HG02571 (cell line): ENCODE data around the gene NOTCH1.
"Not testable (repeated sequence)": the region's sequence is repeated elsewhere in the genome, so short reads cannot be mapped to it uniquely, and the experiment has no call there.

Source experiments
- ATAC-seq: cut with Tn5 transposase; IDR thresholded peaks from one replicate; pipeline ENCODE4 v1.9.1; 2021; ENCODE audit warnings: mild to moderate bottlenecking, moderate library complexity; ENCODE audit not compliant: unreplicated experiment

Gene NOTCH1

DNA sequence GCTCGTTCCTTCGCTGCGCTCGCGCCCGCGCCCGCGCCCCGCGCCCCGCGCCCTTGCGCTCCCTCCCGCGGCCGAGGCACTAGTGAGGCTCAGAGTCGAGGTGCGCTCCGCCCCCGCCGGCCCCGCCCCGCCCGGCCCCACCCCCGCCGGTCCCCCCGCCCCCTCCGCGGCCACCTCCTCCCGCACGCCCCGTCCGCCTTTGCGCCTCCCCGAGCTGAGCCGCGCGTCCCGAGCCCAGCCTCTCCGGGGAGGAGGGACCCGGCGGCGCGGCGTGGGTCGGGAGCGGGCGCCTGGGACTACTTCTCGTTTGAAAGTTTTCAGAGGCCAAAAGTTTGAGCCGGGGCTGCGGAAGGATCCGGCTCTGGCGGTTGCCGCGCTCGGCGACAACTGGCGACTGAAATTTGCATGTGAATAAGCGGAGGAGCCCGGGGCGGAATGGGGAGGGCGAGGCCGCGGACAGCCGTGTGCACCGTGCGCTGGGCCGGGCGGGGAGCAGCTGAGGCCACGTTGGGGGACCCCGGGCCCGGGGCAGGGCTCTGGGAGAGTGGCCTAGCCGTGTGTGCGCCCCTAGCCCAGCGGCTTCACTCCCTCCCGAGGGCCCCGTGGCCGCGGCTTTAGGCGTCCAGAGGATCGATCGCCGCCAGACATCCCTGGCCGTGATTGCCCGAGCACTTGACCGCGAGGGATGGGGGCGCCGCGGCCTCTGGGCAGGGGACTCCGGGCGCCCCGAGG, at the start of gene NOTCH1:
TSS of gene NOTCH1 (minus strand) at position 84 of the 732 bp plus-strand sequence. CDS start 262 bp downstream, outside the sequence.
- peak; percentile 56 for ATAC-seq

DNA sequence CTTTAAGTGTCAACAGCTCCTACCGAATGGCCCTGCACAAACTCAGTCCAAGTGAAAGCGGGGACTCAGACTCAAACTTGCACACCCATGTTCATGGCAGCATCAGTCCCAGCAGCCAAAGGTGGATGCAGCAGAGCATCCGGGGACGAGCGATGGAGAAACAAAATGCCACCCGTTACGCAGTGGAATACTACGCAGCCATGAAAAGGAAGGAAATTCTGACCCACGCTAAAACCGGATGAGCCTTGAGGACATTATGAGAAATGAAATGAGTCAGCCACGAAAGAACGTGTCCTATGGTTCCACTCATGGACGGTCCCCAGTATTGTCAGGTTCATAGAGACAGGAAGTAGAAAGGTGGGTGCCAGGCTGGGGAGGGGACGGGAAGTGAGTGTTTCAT, 48.6 kb upstream of the NOTCH1 start:
- no peak for ATAC-seq

DNA sequence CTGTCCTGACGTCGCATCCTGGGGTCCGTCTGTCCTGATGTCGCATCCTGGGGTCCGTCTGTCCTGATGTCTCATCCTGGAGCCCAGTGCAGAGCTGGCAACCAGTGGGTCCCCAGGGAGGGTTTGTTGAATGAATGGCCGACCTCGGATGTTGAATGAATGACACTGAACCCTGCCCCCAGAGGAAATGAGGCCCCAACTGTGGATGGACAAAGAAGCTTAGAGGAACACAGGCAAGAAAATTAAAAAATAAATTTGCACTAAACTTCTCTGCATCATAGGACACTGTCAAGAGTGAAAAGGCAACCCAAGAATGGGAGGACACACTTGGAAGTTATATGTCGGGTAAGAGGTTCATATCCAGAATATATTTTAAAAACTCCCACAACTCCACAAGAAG, 47.7 kb upstream of the NOTCH1 start:
- no peak for ATAC-seq

DNA sequence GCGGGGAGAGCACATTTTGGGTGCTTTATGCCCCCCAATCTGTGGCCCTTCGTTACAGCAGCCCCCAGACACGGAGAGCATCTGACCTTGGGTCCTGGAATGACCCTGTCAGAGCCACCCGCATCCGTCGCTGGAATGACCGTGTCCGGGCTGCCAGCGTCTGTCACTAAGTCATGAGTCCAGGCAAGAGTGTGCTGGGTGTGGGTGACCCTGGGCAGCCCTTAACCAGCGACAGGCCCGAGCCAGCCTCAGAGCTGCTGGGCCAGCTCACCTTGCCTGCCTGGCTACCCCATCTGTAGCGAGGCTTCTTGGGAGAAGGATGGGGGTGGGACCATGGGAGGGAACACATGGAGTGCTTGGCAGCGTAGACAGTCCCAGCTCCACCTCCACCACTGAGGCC, 46.8 kb upstream of the NOTCH1 start:
- ATAC-seq = no peak

DNA sequence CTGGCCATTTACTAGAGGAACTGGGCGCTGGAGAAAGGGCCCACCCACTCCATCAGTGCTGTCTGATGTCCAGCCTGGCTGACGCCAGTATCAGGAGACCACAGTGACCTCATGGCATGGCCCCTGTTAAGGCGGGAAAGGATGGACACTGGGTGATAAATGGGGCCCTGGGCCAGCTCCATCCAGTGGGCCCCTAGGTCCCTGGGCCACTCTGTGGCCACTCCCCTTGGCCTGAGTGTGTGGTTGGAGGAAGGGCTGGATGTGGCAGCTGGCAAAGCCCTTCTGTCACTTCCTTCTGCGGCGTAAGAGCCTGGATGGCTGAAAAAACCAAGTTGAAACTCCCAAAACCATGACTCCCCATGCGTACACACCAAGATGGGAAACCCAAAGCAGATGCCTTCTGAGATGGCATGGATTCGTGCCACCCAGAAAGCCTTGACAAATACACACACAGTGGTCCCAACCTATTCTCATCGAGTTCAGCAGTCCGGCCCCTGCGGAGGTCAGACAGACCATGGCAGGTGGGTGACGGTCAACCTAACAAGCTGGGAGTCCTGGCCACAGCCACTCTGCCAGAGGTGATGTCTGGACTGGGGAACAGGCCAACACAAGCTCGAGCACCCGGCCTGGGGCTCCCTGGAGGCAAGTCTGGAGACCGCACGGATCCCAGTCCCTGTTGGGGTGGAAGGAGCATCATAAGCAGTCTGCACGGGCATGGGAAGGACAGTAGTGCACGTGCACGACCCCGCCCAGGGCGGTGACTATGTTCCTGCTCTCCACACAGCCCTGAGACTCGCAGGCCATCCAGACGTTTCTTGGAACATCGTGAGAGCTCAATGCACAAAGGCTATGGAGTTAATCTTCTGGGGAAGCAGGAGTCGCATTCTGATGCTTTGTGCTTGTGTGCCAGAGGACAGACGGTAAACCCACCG, 45.2 kb upstream of the NOTCH1 start:
- ATAC-seq = no peak

DNA sequence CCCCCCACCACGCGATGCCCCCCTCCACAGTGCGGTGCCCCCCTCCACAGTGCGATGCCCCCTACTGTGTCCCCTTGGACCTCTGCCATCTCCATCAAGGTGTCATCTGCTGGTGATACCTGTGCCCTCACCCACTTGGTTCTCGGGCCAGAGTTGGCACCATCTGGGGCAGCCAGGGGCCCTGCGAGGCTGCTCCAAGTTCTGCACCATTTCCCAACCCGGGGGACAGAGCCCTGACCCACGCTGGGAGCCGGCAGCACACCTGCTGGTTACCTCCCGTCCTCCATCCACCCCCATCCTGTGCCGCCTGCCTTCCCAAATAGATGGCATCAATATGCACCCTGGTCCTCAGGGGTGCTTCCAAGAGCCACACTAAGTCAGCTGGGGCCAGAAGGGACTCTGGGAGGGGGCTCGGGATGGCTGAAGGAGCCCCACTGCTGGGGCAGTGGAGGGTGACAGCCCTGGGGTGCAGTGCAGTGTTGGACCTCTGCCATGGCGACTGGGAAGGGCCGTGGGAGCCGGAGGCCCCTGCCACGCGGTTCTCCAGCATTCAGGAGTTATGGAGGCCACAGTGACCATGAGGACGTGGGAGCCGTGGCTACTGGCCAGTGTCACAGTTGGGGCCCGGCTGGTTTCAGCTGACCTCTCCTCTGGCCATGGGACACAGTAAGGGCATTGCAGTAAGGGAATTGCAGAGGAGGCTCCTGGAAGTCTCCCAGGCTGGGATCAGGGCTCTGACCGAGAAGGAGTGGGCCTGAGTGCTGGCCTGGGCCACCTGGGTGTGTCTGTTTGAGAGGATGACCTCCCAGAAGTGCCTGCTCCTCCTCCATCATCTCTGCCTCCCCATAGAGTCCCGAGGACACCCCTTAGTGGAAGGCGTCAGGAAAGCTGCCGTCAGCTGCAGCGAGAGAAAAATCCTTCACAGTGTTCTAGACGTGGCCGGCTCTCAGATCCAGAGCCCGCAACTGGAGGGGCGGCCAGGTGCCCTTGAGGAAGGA, 44.2 kb upstream of the NOTCH1 start:
- ATAC-seq = no peak

DNA sequence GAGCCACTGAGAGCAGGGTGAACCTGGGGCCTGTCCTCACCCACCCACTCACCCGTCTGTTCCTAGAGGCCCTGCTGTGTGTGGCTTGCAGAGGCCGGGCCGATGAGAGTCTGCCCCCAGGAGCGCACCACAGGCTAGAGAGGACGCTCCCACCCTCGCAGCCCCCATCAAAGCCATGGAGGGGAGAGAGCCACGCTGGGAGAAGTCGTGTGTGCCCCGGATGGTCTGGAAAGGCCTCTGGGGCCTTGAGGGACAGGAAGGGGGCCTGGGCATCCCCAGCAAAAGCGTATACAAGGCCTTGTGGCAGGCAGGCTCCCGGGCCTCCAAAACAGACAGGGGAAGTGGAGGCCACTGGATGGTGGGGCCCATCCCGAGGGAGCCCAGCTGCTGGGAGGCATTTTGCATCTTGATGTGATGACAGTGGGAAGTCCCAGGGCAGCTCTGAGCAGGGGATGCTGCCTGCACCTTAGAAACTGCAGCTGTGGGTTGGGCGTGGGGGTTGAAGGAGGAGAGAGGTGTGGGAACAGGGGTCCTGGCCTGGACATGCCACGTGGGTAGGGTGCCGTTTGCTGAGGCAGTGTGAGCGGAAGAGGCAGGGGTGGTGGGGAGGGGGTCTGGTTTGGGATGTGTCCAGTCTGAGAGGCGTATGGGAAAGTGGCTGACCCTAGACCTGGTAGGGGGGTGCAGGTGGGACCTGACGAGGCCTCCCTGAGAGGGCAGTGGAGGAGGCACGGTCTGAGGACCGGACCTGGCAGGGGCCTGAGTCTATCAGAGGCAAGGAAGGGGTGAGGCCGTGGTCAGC, 43.0 kb upstream of the NOTCH1 start:
- ATAC-seq = no peak

DNA sequence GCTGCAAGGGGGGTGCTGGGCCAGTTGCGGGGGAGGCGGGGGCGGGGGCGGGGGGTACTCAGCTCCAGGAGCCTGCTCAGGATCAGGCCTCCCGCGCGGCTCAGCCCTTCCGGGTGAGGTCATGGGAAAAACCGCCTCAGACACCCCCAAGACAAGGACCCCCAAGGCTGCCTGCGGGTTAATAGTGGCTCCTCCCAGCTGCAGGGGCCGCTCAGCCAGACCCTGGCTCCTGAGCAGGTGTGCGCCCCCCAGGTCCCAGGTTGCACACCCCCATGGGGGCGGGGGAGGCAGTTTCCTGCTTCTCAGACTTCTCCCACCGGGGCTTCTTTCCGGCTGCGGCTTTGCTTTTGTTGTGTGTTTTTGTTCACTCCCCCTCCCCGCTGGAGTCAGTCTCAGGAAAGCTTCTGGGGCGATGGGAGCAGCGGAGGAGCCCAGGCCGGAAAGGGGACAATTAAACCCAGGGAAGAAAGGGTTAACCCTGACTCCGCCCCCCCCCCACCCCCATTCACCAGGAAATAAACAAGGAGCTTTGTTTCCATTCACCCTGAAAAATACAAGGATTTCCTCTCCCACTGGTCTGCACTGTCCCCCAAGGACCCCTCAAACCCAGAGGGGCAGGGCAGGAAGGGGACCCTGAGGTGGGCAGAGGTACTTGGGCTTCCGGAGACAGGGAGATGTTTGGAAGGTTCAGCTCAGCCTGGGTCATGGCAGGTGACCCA, 42.3 kb upstream of the NOTCH1 start:
- no peak for ATAC-seq

DNA sequence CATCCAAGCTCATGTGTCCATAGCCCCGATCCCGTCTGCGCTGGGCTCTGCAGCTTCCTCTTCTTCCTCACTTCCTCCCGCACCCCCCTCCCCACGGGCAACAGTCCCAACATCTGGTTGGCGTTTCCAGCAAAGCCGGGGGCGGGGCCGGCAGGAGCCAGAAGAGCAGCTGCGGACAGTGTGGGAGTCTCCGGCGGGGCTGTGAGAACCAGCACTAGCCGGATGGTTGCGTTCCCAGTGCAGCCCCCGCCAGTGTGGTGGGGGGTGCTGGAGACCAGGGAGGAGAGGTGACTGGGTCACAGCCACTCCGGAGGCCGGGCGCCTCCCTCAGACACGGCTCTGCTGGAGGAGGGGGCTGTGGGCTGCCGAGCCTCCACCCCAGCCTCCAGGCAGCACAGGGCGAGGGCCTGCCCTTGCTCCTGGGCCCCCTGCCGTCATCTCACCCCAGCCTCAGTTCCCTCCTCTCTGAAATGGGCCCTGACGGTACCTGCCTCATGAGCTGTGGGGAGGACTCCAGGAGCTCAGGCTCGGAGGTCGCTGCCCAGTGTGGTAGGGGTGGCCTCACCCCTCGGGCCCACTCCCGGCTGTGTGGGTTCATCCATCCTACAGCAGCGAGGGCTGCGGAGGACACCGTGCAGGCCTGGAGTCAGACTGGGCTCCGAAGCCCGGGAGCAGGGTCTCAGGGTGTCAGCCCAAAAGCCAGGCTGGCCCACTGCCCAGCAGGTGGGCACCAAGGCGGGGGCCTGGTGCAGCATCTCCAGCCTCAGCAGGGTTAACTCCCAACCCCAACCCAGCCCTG, 41.5 kb upstream of the NOTCH1 start:
- no peak for ATAC-seq

DNA sequence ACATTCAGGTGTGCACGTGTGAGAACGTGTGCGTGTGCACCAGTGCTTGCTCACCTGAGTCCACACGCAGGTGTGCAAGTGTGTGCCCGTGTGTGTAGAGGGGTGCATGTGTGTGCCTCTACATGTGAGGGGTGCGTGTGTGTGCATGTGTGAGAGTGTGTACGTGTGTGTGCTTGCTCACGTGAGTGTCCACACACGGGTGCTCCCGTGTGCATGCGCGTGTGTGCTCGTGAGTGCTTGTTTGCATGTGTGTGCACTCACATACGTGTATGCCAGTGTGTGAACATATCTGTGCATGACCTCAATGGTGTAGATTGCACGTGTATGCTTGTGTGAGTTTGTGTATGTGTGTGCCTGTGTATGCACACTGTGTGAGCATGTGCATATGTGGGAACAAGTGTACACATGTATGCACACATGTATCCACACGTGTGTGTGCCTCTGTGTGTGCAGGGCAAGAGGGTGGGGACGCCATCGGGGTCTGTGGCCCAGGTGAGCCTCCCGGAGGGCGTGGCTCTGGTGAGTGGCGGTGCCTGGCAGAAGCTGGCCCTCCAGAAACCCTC, 40.6 kb upstream of the NOTCH1 start:
- no peak for ATAC-seq

DNA sequence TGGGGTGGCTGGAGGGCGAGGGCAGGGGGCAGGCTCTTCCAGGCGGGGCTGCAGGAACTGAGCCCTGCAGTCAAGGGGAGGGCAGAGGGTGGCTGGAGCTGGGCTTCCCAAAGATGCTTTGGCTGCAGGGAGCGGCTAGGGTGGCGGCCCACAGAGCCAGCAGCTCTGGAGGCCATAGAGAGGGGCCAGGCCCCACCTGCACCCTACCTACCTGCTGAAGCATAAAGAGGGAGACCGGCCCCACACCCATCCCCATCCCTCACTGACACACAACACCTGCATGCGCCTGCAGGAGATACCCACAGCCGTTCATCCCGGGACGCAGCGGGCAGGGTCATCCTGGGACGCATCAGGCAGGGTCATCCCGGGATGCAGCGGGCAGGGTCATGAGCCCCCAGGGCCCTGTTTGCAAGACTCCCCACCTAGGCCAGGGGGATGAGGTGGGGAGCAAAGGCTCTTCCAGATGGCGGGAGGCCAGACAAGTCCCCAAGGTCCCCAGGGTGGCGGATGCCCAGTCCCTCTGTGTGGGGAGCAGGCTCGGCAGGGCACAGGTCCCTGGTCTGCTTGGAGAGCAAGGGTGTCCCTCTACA, 39.8 kb upstream of the NOTCH1 start:
- ATAC-seq = no peak

DNA sequence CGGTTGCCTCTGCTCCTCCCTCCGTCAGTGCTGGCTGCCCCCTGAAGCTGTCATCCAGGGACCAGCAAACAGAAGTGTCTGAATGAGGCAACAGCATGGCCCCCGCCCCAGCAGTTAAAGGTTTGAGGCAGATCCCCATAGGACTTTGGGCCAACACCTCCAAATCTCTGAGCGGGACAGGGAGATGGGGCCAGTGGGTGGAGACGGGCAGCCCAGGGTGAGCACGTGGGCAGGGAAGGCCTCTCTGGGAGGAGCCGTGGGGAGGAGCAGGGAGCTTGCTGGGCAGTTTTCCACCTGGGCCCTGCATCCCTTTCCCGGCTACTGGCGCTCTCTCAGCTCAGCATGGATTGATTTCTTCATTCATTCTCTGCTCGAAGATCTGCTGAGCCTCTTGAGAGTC, 39.1 kb upstream of the NOTCH1 start:
- no peak for ATAC-seq

DNA sequence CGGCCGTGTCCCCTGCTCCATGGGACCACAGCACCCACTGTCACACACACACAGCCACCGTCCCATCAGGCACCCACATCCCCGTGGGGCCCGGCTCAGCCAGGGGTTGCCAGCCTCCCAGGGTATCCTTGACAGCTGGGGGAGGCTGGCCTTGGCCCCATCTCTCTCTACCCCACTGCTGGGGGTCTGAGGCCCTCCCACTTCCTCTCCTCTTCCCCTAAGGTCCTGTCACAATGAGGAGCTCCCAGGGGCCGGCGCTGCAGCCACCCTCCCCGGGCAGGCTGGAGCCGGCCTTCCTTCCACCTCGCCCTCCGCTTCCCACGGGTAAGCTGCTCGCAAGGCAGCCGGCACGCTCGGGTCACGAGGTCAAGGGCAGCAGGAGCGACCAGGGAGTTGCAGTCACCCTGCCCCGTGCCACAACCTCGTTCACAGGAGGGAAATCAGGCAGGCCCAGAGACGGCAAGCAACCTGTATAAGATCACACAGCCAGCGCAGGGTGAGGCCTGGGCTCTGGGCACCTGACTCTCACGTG, 38.6 kb upstream of the NOTCH1 start:
- ATAC-seq = no peak

DNA sequence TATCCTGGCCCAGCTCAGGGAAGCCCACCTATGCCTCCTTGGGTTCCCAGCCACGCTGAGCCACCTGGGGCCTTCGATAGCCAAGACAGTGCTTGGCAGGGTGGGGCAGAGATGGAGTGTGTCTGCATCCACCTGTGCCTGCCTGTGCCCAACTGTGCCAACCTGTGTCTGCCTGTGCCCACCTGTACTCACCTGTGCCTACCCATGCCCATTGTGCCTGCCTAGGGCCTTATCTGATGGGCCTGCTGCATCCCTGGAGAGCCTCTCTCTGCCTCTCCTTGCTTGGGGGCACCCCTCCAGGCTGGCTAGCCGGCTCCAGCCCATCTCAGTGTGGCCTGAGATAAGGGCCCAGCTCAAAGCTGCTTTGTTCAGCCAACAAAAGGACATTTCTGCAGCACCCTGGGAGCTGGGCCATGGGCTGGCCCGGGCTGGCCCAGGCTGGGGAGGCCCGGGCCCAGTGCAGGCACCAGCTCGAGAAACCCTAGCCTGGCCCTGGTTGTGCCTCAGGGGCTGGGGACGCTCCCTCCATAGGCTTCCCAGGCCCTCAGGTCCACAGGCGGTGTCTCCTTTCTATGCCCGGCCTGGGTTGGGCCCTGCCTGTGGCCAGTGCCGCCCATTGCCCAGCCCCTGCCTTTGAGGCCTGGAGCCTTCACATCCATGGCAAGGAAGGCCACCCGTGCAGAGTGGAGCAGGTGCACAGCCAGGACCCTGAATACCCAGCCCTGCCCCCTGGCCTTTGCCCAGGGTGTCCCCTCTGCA, 37.3 kb upstream of the NOTCH1 start:
- ATAC-seq = no peak

DNA sequence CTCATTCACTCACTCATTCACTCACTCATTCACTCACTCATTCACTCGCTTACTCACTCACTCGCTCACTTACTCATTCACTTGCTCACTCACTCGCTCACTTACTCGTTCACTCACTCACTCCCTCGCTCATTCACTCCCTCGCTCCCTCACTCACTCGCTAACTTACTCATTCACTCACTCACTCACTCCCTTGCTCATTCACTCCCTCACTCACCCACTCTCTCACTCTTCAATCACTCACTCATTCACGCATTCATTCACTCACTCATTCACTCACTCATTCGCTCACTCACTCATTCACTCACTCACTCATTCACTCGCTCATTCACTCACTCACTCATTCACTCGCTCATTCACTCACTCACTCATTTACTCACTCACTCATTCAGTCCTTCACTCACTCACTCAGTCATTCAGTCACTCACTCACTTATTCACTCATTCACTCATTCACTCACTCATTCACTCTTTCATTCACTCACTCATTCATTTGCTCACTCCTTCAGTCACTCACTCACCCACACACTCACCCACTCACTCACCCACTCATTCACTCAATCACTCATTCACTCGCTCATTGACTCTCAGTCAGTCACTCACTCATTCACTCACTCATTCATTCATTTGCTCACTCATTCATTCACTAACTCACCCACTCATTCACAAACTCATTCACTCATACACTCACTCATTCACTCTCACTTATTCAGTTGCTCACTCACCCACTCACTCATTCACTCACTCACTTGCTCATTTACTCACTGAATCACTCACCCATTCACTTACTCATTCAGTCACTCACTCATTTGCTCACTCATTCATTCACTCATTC, 36.0 kb upstream of the NOTCH1 start:
- ATAC-seq = no peak

DNA sequence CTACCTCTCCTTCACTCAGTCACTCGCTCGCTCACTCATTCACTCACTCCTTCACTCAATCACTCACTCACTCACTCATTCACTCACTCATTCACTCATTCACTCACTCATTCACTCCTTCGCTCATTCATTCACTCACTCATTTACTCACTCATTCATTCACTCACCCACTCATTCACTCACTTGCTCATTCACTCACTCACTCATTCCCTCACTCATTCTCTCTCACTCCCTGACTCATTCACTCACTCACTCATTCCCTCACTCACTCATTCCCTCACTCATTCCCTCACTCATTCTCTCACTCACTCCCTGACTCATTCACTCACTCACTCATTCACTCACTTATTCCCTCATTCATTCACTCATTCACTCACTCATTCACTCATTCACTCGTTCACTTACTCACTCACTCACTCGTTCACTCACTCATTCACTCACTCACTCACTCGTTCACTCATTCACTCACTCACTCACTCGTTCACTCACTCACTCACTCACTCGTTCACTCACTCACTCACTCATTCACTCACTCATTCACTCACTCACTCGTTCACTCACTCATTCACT, 33.9 kb upstream of the NOTCH1 start:
- not testable (repeated sequence) for ATAC-seq
